ENCODE measurements around the gene HSPE1. TPM values are rescaled to one million over a fixed set of nuclear protein-coding genes. Genes with fewer than 3 reads are reported as not detected.

HSPE1 gene
- total and polyA plus RNA-seq, 2 donors (not counting 3 experiments of a cell fraction or from before 2014, with no cell fraction given) = 59.8 to 145 TPM

- dilution Hi-C loops (cut with MboI; ENCODE audit: extremely low pct_ligation_motif_present, low sequenced_read_pairs) (no loop called here), intact Hi-C loops (cut with micrococcal nuclease) (loop anchor here (2.0 to 5.0 kb wide), 2 partner anchors 100 to 799 kb away; no protein-coding TSS in a partner anchor)
- H4K20me1 ChIP-seq (replicated peaks; ENCODE audit: control insufficient read depth, extremely low read depth, insufficient read depth, low read length) = peaks cover 2% of the 10 kb centered on the region
- H3K9me3 ChIP-seq (replicated peaks; ENCODE audit: control insufficient read depth, insufficient read depth, low read length) = no peaks in the 10 kb centered on the region
- peak overlapping the region; percentile 99 for H3K4me2 ChIP-seq (ENCODE audit: insufficient read depth, low read length)
- H3K4me1 ChIP-seq (ENCODE audit: control insufficient read depth, extremely low read depth, insufficient read depth, low read length) = peaks cover 46% of the 10 kb centered on the region
- H3K36me3 ChIP-seq (ENCODE audit: control insufficient read depth in 2 of 2, extremely low read depth in 1 of 2, insufficient read depth in 2 of 2, low read length in 2 of 2) = peaks cover 0 to 23% of the 10 kb centered on the region in 2 experiments
- FAIRE-seq = no peak
- BruUV-seq (replicated peaks) = no TSS peak
- peaks cover 82% of the 10 kb centered on the region for H3K79me2 ChIP-seq (ENCODE audit: control insufficient read depth, insufficient read depth, low read length)
- CTCF ChIA-PET = interaction anchor here (0.9 to 1.5 kb wide), 2 partner anchors 17 to 101 kb away, joined by 3 to 4 read pairs; partner anchors contain the start of gene MOB4
- no peak overlapping the region for H3K27ac ChIP-seq (ENCODE audit: insufficient read depth, low read depth, low read length)
- H3K9me1 ChIP-seq (replicated peaks; ENCODE audit: control insufficient read depth, extremely low read depth, insufficient read depth, low read length) = no peaks in the 10 kb centered on the region
- DNase-seq (ENCODE audit: low read depth, low spot score) = no peak
- H3K4me3 ChIP-seq (replicated peaks in 1 of 3; ENCODE audit: insufficient read depth in 1 of 3, low read depth in 1 of 3, low read length in 3 of 3) = peak overlapping the region; percentile 68 to 86 (median 84)
- POLR2A ChIA-PET = interaction anchor here (1.8 to 2.7 kb wide), 2 partner anchors 18 to 45 kb away, joined by 13 to 16 read pairs; partner anchors contain the start of genes COQ10B and MOB4
- H2AFZ ChIP-seq (ENCODE audit: low read depth, low read length) = no peak overlapping the region
- TF ChIP-seq POLR2A (IDR thresholded peaks at IDR 0.05; ENCODE audit: low read depth, low read length) = no peak
- no peak for TF ChIP-seq POLR2AphosphoS5 (IDR thresholded peaks at IDR 0.05; ENCODE audit: insufficient read depth, low read depth, low read length)
- H3K27me3 ChIP-seq (ENCODE audit: control insufficient read depth in 2 of 2, insufficient read depth in 2 of 2, low read length in 2 of 2) = no peaks in the 10 kb centered on the region
- peak overlapping the region; percentile 66 for H3K9ac ChIP-seq (replicated peaks; ENCODE audit: extremely low read depth, insufficient read depth, low read length)
Observed at GRCh38 chr2:197498235-197498936, 1.8 kb upstream of the HSPE1 start.

GRCh38 chr2:197498937-197499593 lies 1.1 kb upstream of the HSPE1 start:
- Histone ChIP-seq H3K36me3 (ENCODE audit: control insufficient read depth in 2 of 2, extremely low read depth in 1 of 2, insufficient read depth in 2 of 2, low read length in 2 of 2) (peaks cover 0 to 21% of the 10 kb centered on the region in 2 experiments), H3K4me2 (ENCODE audit: insufficient read depth, low read length) (peak overlapping the region; percentile 99), H3K9ac (replicated peaks; ENCODE audit: extremely low read depth, insufficient read depth, low read length) (peak overlapping the region; percentile 66), H3K4me3 (replicated peaks in 1 of 3; ENCODE audit: insufficient read depth in 1 of 3, low read depth in 1 of 3, low read length in 3 of 3) (peak overlapping the region; percentile 68 to 86 (median 84)), H3K9me3 (replicated peaks; ENCODE audit: control insufficient read depth, insufficient read depth, low read length) (no peaks in the 10 kb centered on the region), H3K79me2 (ENCODE audit: control insufficient read depth, insufficient read depth, low read length) (peaks cover 82% of the 10 kb centered on the region), H3K4me1 (ENCODE audit: control insufficient read depth, extremely low read depth, insufficient read depth, low read length) (peaks cover 46% of the 10 kb centered on the region), H4K20me1 (replicated peaks; ENCODE audit: control insufficient read depth, extremely low read depth, insufficient read depth, low read length) (peaks cover 2% of the 10 kb centered on the region), H3K9me1 (replicated peaks; ENCODE audit: control insufficient read depth, extremely low read depth, insufficient read depth, low read length) (no peaks in the 10 kb centered on the region), H2AFZ (ENCODE audit: low read depth, low read length) (peak overlapping the region; percentile 58), H3K27ac (ENCODE audit: insufficient read depth, low read depth, low read length) (peak overlapping the region; percentile 75), H3K27me3 (ENCODE audit: control insufficient read depth in 2 of 2, insufficient read depth in 2 of 2, low read length in 2 of 2) (no peaks in the 10 kb centered on the region)
- FAIRE-seq (peak; percentile 46), DNase-seq (ENCODE audit: low read depth, low spot score) (peak; percentile 69)
- TF ChIP-seq MYC (IDR thresholded peaks at IDR 0.05; ENCODE audit: low read depth, low read length) (peak; percentile 3), MAX (IDR thresholded peaks at IDR 0.05; ENCODE audit: insufficient read depth, insufficient read length) (peak; percentile 36), EZH2 (IDR thresholded peaks at IDR 0.05; ENCODE audit: borderline replicate concordance, low read depth, low read length, severe bottlenecking) (no peak), FOS (IDR thresholded peaks at IDR 0.05; ENCODE audit: borderline replicate concordance, insufficient read depth, low read length) (no peak)
- TSS peak; percentile 26 for BruUV-seq (replicated peaks)
- ChIA-PET POLR2A (interaction anchor here (0.7 to 2.7 kb wide), 7 partner anchors 8 to 64 kb away, joined by 3 to 16 read pairs (median 7); partner anchors contain the start of genes COQ10B, MOB4 and SF3B1), CTCF (interaction anchor here (0.6 to 1.5 kb wide), 6 partner anchors 13 to 101 kb away, joined by 3 to 4 read pairs (median 3); partner anchors contain the start of genes COQ10B and MOB4)
- dilution Hi-C loops (cut with MboI; ENCODE audit: extremely low pct_ligation_motif_present, low sequenced_read_pairs) = no loop called here
- intact Hi-C loops (cut with micrococcal nuclease) = loop anchor here (2.0 to 5.0 kb wide), 2 partner anchors 100 to 798 kb away; no protein-coding TSS in a partner anchor
